GM18519 (cell line): ENCODE data around the gene NME8.

Source experiments
- ATAC-seq: cut with Tn5 transposase; IDR thresholded peaks from one replicate; pipeline ENCODE4 v1.9.1; 2021; ENCODE audit warnings: mild to moderate bottlenecking, moderate library complexity; ENCODE audit not compliant: unreplicated experiment, low FRiP score

NME8 gene

GRCh38 chr7:37899712-37900247 is 51.4 kb downstream of the NME8 start:
- no peak for ATAC-seq

- ATAC-seq, result no peak
These were observed 52.9 kb downstream of the NME8 start for GRCh38 chr7:37901236-37901827.

- no peak for ATAC-seq
These were observed 53.6 kb downstream of the NME8 start for GRCh38 chr7:37901890-37902524.

- no peak for ATAC-seq
These were observed 59.9 kb downstream of the NME8 start for GRCh38 chr7:37908221-37908788.

- no peak for ATAC-seq
These were observed 64.4 kb downstream of the NME8 start for GRCh38 chr7:37912756-37913155.

- no peak for ATAC-seq
These were observed 67.0 kb downstream of the NME8 start for GRCh38 chr7:37915438-37915837.

- ATAC-seq, result no peak
These were observed 67.7 kb downstream of the NME8 start for GRCh38 chr7:37916017-37916672.

- peak; percentile 42 for ATAC-seq
These were observed 68.6 kb downstream of the NME8 start, which contains the start of gene SFRP4 for GRCh38 chr7:37916673-37917660. Gene SFRP4, minus strand, starts transcription at chr7:37916817. Its CDS starts 280 bp downstream, at chr7:37916537.

GRCh38 chr7:37918526-37918925 is 70.1 kb downstream of the NME8 start:
- ATAC-seq, result no peak

- ATAC-seq, result peak; percentile 26
These were observed 72.0 kb downstream of the NME8 start, which contains the start of gene EPDR1 for GRCh38 chr7:37920305-37920848. Gene EPDR1, plus strand, starts transcription at chr7:37920640. Its CDS starts 300 bp downstream, at chr7:37920940.

- ATAC-seq, result peak; percentile 63
These were observed 72.7 kb downstream of the NME8 start for GRCh38 chr7:37920849-37921805.

- no peak for ATAC-seq
These were observed 73.5 kb downstream of the NME8 start for GRCh38 chr7:37921876-37922275.

- ATAC-seq, result no peak
These were observed 75.6 kb downstream of the NME8 start for GRCh38 chr7:37923996-37924395.

GRCh38 chr7:37924491-37925041 is 76.2 kb downstream of the NME8 start:
- no peak for ATAC-seq

- no peak for ATAC-seq
These were observed 77.2 kb downstream of the NME8 start for GRCh38 chr7:37925620-37926019.

- ATAC-seq, result no peak
These were observed 79.5 kb downstream of the NME8 start for GRCh38 chr7:37927773-37928444.

GRCh38 chr7:37928878-37929277 is 80.5 kb downstream of the NME8 start:
- ATAC-seq, result no peak
